OCI-LY7 (cell line): ENCODE measurements around the gene ERMP1. TPM values are rescaled to one million over a fixed set of nuclear protein-coding genes. Genes with fewer than 3 reads are reported as not detected.

ENCODE experiments used
- BruUV-seq: library from RNA; stranded (reverse); fragments of 400-500 nt; replicated peaks from 2 replicates; lab custom pipeline; 2021; lab: Mats Ljungman, UMichigan
- CTCF ChIA-PET: fragments of 300-600 bp; sonication (Branson Sonifier 250); formaldehyde crosslinking; loops from one replicate; lab custom pipeline; 2022; ENCODE audit warnings: antibody characterized with exemption; ENCODE audit not compliant: unreplicated experiment; lab: Charles Lee
- POLR2A ChIA-PET: fragments of 300-600 bp; sonication (Branson Sonifier 250); formaldehyde crosslinking; loops from one replicate; lab custom pipeline; 2022; ENCODE audit warnings: antibody characterized with exemption; lab: Charles Lee
- DNase-seq: peaks from one replicate; pipeline ENCODE4 v3.0.0-alpha.2; 2015; ENCODE audit warnings: low spot score
- H2AFZ ChIP-seq: fragments of 200-600 bp; sonication (generic), shearing (Covaris generic); 2 replicates; pipeline ENCODE4 v1.6.1; 2014; ENCODE audit warnings: mild to moderate bottlenecking, antibody characterized with exemption, low read length, moderate library complexity
- H3K27ac ChIP-seq: fragments of 200-600 bp; sonication (generic); 2 replicates; pipeline ENCODE4 v1.5.1; 2014; ENCODE audit warnings: mixed run types, low read depth, mild to moderate bottlenecking, moderate library complexity, low read length, inconsistent platforms; ENCODE audit not compliant: poor library complexity, severe bottlenecking
- H3K36me3 ChIP-seq: fragments of 200-600 bp; sonication (generic); 2 replicates; pipeline ENCODE4 v1.6.1; 2014; ENCODE audit warnings: mild to moderate bottlenecking, antibody characterized with exemption, low read length, moderate library complexity, mixed read lengths; ENCODE audit not compliant: insufficient read depth
- H3K4me1 ChIP-seq: fragments of 200-600 bp; sonication (generic); 2 replicates; pipeline ENCODE4 v1.5.1; 2014; ENCODE audit warnings: mild to moderate bottlenecking, low read length; ENCODE audit not compliant: insufficient read depth, poor library complexity, severe bottlenecking
- H3K4me2 ChIP-seq: fragments of 200-600 bp; sonication (generic); 2 replicates; pipeline ENCODE4 v1.6.1; 2014; ENCODE audit warnings: mild to moderate bottlenecking, low read length
- H3K4me3 ChIP-seq: fragments of 200-600 bp; sonication (generic); 2 replicates; pipeline ENCODE4 v1.5.1; 2014; ENCODE audit warnings: mild to moderate bottlenecking, low read depth, low read length; ENCODE audit not compliant: poor library complexity, severe bottlenecking
- H3K79me2 ChIP-seq: fragments of 200-600 bp; sonication (generic); 2 replicates; pipeline ENCODE4 v1.6.1; 2016; ENCODE audit warnings: low read depth, mild to moderate bottlenecking, low read length, moderate library complexity, mixed read lengths; ENCODE audit not compliant: insufficient read depth
- H3K9me2 ChIP-seq: fragments of 200-600 bp; sonication (generic); 2 replicates; pipeline ENCODE4 v1.6.1; 2016; ENCODE audit warnings: mild to moderate bottlenecking, low read length, mixed read lengths; ENCODE audit not compliant: insufficient read depth
- H3K9me3 ChIP-seq: fragments of 200-600 bp; sonication (generic); 2 replicates; pipeline ENCODE4 v1.6.1; 2014; ENCODE audit warnings: mild to moderate bottlenecking, mixed run types, low read length, mixed read lengths
- H4K20me1 ChIP-seq: fragments of 200-600 bp; sonication (generic); 2 replicates; pipeline ENCODE4 v1.6.1; 2014; ENCODE audit warnings: mild to moderate bottlenecking, antibody characterized with exemption, low read length, moderate library complexity, mixed read lengths; ENCODE audit not compliant: insufficient read depth
- EZH2phosphoT487 ChIP-seq: fragments of 200-600 bp; sonication (generic); IDR thresholded peaks from 2 replicates; pipeline ENCODE4 v1.6.1; 2018; ENCODE audit warnings: low read depth, borderline replicate concordance, mild to moderate bottlenecking, mixed run types, antibody characterized with exemption, low read length, moderate library complexity, mixed read lengths
- intact Hi-C: fragments of 100-400 bp; cut with micrococcal nuclease; formaldehyde crosslinking; loops from one replicate; pipeline ENCODE4 v1.10.0; 2022; ENCODE audit not compliant: unreplicated experiment
- total RNA-seq, 2 experiments: library from RNA; depleted of rRNA in 1 of 2; stranded (reverse); fragments of >200 nt in 1 of 2; shearing (Covaris generic) in 1 of 2; gene quantifications; 2 replicates each; pipeline ENCODE4 v1.2.3, GENCODE V29; 2014 to 2022
- TF ChIP-seq, protein P1 (sequence below): fragments of 200-600 bp; sonication (generic); conservative IDR thresholded peaks from 2 replicates; pipeline ENCODE4 v1.5.1; 2014; ENCODE audit warnings: mild to moderate bottlenecking, antibody characterized with exemption, low read length, moderate library complexity, mixed read lengths

ERMP1 gene
- total RNA-seq, 2 experiments from 2014 or later = 7.9 to 14.6 TPM

DNA sequence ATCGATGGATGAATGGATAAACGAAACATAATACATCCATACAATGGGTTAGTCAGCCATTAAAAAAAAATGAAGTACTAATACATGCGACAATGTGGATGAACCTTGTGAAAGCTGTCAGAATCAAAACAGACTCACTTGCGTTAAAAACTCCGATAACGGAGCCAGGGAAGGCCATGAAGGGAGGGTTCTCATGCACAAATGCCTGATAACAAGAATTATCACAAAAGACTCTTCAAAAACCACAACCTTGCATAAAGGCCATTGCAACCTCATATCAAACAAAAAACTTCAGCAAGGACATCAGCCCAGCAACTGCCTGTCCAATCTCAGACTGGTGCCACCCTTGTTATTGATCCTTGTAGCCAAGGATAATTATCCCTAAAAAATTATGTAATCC lies 13.7 kb downstream of the ERMP1 start:
- BruUV-seq = no TSS peak
- Histone ChIP-seq H3K79me2 (no peaks in the 10 kb centered on the region), H3K4me3 (no peak overlapping the region), H3K36me3 (peaks cover 61% of the 10 kb centered on the region), H3K4me2 (no peak overlapping the region), H4K20me1 (no peaks in the 10 kb centered on the region), H2AFZ (no peak overlapping the region), H3K4me1 (no peaks in the 10 kb centered on the region), H3K27ac (no peak overlapping the region), H3K9me3 (no peaks in the 10 kb centered on the region), H3K9me2 (no peaks in the 10 kb centered on the region)
- DNase-seq = no peak
- intact Hi-C loops = no loop called here
- POLR2A ChIA-PET = no interaction called here
- no peak for TF ChIP-seq EZH2phosphoT487
- TF ChIP-seq, protein P1, sequence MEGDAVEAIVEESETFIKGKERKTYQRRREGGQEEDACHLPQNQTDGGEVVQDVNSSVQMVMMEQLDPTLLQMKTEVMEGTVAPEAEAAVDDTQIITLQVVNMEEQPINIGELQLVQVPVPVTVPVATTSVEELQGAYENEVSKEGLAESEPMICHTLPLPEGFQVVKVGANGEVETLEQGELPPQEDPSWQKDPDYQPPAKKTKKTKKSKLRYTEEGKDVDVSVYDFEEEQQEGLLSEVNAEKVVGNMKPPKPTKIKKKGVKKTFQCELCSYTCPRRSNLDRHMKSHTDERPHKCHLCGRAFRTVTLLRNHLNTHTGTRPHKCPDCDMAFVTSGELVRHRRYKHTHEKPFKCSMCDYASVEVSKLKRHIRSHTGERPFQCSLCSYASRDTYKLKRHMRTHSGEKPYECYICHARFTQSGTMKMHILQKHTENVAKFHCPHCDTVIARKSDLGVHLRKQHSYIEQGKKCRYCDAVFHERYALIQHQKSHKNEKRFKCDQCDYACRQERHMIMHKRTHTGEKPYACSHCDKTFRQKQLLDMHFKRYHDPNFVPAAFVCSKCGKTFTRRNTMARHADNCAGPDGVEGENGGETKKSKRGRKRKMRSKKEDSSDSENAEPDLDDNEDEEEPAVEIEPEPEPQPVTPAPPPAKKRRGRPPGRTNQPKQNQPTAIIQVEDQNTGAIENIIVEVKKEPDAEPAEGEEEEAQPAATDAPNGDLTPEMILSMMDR = no peak
- CTCF ChIA-PET = no interaction called here

DNA sequence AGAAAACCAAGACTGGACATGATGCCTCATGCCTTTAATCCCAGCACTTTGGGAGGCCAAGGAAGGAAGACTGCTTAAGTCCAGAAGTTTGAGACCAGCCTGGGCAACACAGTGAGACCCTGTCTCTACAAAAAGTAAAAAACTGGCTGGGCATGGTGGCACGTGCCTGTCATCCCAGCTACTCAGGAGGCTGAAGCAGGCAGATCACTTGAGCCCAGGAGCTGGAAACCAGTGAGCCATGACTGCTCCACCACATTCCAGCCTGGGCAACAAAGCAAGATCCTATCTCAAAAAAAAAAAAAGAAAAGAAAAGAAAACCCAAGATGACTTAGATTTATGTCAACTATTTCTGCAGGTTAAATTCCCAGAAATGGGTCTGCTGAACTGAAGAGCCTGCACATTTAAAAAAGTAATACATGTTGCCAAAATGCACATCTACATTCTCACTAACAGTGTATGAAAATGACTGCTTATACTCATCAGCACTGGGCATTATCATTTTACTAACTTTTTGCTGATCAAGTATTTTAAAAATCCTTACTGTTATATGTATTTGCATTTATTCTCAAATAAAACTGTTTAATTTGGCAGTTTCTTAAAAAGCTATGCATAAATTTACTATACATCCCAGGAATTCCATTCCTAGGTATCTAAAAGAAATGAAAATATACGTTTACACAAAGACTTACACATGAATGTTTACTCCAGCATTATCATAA lies 14.3 kb downstream of the ERMP1 start:
- no peak overlapping the region for H3K4me2 ChIP-seq
- no peaks in the 10 kb centered on the region for H3K9me2 ChIP-seq
- TF ChIP-seq EZH2phosphoT487 = no peak
- TF ChIP-seq, protein P1 = no peak
- ChIA-PET POLR2A (interaction anchor here (1.6 kb wide), 1 partner anchor 14 kb away, joined by 5 read pairs; no protein-coding TSS in a partner anchor), CTCF (no interaction called here)
- no peaks in the 10 kb centered on the region for H3K4me1 ChIP-seq
- H3K27ac ChIP-seq = no peak overlapping the region
- no peaks in the 10 kb centered on the region for H3K9me3 ChIP-seq
- no peaks in the 10 kb centered on the region for H3K79me2 ChIP-seq
- no peak overlapping the region for H2AFZ ChIP-seq
- no peak for DNase-seq
- peaks cover 60% of the 10 kb centered on the region for H3K36me3 ChIP-seq
- H4K20me1 ChIP-seq = no peaks in the 10 kb centered on the region
- no peak overlapping the region for H3K4me3 ChIP-seq
- intact Hi-C loops = no loop called here
- no TSS peak for BruUV-seq

DNA sequence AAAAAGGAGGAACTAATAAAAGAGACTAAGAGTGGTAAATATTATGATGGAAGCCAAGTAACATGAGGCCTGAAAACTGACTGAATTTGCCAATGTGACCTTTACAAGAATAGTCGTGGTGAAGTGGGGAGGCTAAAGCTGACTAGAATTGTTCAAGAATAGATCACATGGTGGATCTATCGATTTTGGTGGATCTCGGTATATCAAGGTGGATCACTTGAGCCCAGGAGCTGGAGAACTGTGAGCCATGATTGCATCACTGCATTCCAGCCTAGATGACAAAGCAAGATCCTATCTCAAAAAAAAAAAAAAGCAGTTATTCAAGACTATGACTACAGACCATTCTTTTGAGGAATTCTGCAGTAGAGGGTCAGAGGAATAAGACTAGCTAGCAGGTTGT lies 15.1 kb downstream of the ERMP1 start:
- intact Hi-C loops = no loop called here
- no peaks in the 10 kb centered on the region for H3K79me2 ChIP-seq
- H2AFZ ChIP-seq = no peak overlapping the region
- no peaks in the 10 kb centered on the region for H3K4me1 ChIP-seq
- H4K20me1 ChIP-seq = no peaks in the 10 kb centered on the region
- TF ChIP-seq, protein P1 = no peak
- no peak for TF ChIP-seq EZH2phosphoT487
- no peak overlapping the region for H3K4me3 ChIP-seq
- POLR2A ChIA-PET = interaction anchor here (0.7 to 1.6 kb wide), 3 partner anchors 9 to 124 kb away, joined by 3 to 5 read pairs (median 3); no protein-coding TSS in a partner anchor
- H3K9me2 ChIP-seq = no peaks in the 10 kb centered on the region
- CTCF ChIA-PET = no interaction called here
- H3K27ac ChIP-seq = no peak overlapping the region
- no TSS peak for BruUV-seq
- H3K9me3 ChIP-seq = no peaks in the 10 kb centered on the region
- H3K36me3 ChIP-seq = peaks cover 54% of the 10 kb centered on the region
- H3K4me2 ChIP-seq = no peak overlapping the region
- DNase-seq = no peak
